ENCODE measurements around the gene IGFBP4.
"Not testable (repeated sequence)": the region's sequence is repeated elsewhere in the genome, so short reads cannot be mapped to it uniquely, and the experiment has no call there.

IGFBP4 gene

DNA sequence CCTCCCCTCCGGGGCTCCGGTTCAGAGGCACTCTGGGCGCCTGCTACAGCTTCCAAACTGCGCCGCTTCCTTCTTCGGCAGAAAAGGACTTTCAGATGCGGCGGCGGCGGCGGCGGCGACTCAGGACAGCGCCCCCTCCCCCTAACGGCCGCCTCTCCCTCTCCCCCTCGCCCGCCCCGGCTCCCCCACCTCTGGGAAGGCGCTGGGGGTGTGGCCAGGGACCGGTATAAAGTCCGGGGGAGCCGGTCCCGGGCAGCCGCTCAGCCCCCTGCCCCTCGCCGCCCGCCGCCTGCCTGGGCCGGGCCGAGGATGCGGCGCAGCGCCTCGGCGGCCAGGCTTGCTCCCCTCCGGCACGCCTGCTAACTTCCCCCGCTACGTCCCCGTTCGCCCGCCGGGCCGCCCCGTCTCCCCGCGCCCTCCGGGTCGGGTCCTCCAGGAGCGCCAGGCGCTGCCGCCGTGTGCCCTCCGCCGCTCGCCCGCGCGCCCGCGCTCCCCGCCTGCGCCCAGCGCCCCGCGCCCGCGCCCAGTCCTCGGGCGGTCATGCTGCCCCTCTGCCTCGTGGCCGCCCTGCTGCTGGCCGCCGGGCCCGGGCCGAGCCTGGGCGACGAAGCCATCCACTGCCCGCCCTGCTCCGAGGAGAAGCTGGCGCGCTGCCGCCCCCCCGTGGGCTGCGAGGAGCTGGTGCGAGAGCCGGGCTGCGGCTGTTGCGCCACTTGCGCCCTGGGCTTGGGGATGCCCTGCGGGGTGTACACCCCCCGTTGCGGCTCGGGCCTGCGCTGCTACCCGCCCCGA is at the start of gene IGFBP4:
Gene IGFBP4, plus strand, starts transcription at position 255 of the 792 bp plus-strand sequence. Its CDS starts 286 bp downstream, at position 541.
- DNase-seq, result peak; percentile 69

DNA sequence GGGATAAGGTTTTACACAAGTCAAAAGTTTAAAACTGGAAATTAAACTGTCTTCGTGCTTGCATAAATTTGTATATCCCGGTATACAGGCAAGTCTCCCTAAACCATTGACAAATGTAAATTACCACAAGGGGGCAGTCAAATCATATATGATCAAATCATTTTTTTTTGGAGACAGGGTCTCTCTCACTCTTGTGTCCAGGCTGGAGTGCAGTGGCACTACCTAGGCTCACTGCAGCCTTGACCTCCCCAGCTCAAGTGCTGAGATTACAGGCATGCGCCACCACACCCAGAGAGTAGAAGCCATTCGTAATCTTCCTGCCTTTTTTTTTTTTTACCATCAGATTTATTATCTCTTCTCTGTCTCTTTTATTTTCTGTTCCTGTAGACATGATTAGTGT is 44.1 kb upstream of the IGFBP4 start:
- peak; percentile 55 for DNase-seq

DNA sequence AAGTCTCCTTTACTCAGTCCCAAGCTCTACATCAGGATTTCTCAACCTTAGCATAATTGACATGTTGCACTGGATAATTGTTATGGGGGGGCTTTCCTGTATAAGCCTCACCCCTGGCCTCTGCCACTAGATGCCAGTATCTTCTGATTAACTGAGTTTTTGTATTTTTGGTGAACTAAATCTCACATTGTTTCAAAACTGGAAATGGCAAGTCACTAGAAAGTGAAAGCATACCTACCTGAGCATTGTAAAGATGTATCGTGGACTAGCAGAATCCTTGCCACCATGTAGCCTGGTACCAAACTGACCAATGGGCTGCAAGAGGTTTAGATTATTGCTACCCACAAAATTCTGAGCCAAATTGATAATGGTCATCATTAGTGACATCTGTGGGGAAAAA is 40.6 kb upstream of the IGFBP4 start:
- peak; percentile 37 for DNase-seq

DNA sequence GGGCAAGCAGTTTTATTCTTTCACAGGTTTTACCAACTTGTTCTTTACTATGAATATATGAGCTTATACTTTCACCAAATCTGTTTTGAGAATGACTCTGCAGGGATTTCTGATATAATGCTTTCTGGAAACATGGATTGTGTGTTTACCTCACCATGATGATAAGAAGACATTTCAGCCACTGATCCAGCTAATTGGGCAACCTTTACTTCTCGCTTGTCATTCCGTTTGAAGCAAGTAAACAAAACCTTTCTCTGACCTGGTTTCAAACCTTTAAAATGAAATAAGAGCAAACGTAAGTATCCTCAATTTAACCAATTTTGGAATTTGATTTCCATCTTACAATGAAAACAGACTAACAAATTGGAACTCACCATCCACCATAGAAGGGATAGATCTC is 39.2 kb upstream of the IGFBP4 start:
- DNase-seq, result no peak

- no peak for DNase-seq
Measured at GRCh38 chr17:40407460-40407859, 35.8 kb upstream of the IGFBP4 start.

- DNase-seq, result not testable (repeated sequence)
Measured at GRCh38 chr17:40409540-40409939, 33.7 kb upstream of the IGFBP4 start.

DNA sequence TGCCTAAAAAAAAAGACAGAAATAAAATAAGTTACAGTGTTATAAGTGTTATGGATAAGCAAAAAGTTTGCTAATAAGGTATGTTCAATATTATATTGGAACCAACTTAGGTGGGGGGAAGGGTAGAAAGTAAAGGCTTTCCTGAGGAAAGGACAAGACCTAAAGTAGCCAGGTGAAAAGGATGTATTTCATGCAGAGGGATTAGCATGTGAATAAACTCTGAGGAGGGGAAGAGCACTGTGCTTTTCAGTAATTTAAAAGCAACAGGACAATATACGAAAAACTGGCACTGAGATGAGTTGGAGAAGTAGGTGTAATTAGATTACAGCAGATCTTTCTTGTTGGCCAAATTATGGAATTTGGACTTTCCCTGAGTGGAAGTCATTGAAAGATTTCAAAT is 33.2 kb upstream of the IGFBP4 start:
- DNase-seq, result no peak

DNA sequence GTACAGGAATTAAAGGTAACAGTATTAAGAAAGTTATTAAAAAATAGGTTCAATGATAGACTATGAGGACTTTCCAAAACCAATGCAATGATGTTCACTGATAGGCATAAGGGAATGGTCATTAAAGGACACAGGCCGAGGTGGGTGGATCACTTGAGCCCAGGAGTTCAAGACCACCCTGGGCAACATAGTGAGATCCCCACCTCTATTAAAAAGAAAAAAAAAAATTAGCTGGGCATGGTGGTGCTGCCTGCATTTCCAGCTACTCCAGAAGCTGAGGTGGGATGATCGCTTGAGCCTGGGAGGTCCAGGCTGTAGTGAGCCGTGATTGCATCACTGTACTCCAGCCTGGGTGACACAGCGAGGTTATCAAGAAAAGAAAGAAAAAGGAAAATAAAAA is 31.4 kb upstream of the IGFBP4 start:
- DNase-seq, result no peak

DNA sequence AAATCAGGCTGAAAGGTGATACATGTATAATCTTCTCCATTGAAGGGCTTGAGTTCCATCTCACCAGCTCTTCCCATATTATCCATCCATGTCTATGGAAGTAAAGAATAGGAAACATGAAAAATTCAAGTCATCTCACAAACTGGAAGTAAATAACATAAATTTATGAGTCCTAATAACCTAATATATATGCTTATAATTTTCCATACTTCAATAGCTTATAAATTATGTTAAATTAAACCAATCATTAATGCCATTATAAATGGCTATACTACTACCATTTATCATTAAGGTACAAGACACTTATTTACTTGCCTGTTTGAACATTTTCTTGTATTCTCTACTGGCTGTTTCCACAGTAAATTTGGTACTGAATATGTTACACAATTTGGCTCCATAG is 30.4 kb upstream of the IGFBP4 start:
- DNase-seq, result no peak

GRCh38 chr17:40414312-40414711 is 28.9 kb upstream of the IGFBP4 start:
- not testable (repeated sequence) for DNase-seq

DNA sequence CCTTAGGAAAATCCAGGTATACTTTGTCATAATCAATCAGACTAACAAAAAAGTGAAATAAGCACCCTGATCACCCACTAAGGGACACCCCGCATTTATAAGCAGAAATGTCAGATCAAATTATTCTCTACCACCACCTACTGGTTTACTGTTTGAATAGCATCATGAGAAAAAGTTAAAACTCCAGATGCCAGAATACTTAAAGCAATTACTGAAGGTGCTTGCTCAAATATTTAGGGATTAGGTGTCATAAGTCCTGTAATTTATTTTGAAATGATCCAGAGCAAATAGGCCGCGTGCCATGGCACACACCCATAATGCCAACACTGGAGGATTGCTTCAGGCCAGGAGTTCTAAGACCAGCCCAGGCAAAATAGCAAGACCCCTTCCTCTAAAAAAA is 27.9 kb upstream of the IGFBP4 start:
- DNase-seq, result peak; percentile 71

DNA sequence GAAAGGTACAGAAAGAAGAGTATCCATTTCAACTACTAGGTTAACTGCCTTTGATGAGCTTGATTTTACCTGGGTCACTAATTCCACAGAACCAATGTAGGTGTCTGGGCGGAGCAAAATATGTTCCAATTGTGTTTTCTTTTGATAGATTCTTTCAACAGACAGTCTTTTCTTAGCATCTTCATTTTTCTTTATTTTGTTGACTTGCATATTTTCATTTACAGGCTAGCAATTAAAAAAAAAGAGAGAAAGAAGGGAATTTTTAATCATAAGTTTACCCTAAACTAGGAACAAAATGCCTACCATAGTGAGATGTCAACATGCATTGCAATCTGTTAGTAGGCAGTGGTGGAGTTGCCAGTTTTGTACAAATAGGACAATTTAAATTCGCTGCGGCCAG is 26.6 kb upstream of the IGFBP4 start:
- no peak for DNase-seq

DNA sequence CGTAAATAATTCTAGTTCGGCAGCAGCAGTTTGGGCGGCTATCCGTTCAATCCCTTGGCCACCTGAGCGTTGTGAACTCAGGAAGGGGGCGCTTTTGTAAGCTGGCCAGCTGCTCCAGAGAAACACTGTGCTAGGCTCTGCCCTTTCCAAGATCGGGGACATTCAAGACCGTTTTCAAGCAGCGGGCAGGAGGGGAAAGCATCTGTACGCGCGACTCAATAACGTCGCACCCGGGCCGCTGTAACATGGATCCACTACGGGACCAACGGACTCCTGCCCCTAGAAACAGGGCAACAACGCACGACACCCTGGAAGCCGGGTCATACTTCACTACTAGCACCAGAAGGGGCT is 26.0 kb upstream of the IGFBP4 start:
- no peak for DNase-seq

GRCh38 chr17:40417609-40418427 is 25.4 kb upstream of the IGFBP4 start, which contains the start of gene TOP2A:
Gene TOP2A, minus strand, starts transcription at chr17:40417896. Its CDS starts 105 bp downstream, at chr17:40417791.
- DNase-seq, result peak; percentile 99

DNA sequence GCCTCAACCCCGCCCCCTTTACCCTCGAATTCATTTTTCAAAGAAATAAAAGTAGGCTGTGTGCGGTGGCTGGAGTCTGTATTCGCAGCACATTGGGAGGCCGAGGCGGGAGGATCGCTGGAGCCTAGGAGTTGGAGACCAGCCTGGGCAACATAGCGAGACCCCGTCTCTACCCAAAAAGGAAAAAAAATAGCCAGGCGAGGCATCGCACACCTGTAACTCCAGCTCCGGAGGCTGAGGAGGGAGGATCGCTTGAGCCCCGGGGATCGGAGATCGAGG is 24.9 kb upstream of the IGFBP4 start:
- no peak for DNase-seq

- DNase-seq, result no peak
Measured at GRCh38 chr17:40419559-40420331, 23.5 kb upstream of the IGFBP4 start.

GRCh38 chr17:40422990-40423633 is 20.1 kb upstream of the IGFBP4 start:
- no peak for DNase-seq

- DNase-seq, result no peak
Measured at GRCh38 chr17:40425741-40426140, 17.5 kb upstream of the IGFBP4 start.

GRCh38 chr17:40427002-40427491 is 16.2 kb upstream of the IGFBP4 start:
- peak; percentile 22 for DNase-seq

DNA sequence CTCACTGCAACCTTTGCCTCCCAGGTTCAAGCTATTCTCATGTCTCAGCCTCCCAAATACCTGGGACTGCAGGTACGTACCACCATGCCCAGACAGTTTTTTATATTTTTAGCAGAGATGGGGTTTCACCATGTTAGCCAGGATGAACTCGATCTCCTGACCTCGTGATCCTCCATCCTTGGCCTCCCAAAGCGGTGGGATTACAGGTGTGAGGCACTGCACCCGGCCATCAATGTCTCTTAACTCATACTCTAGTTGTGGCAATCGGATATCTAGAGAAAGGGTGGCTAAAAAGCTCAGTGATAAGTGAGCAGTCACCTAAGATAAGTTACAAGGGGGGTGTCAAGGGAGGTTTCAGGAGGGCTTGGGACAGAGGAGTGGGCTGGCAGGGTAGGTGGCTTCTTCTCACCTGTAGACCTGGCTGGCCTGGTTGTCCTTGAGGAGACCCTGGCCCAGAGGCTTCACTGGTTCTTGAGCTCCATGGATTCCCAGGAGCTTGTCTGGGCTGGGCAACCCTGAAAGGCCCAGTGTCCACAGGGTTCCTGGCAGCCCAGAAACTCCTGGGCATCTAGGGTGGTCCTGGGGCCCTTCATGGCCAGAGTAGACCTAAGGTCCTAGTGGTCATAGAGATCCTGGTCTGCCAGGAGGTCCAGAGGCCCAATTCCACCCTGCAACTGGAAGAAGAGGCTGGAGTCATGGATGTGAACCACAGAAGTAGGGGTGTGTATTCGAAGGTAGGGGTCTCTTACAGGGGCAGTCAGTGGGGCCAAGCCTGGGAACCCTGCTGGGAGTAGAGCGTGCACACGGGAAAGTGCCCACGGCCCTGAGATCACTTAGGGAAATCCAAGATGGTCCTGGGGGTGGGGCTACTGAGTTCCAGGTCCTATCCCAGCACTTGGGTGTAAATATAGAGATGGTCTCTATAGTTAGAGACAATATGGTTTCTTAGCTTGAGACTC is 12.7 kb upstream of the IGFBP4 start:
- no peak for DNase-seq

GRCh38 chr17:40431231-40431602 is 12.0 kb upstream of the IGFBP4 start:
- DNase-seq, result no peak
